Measurements from ENCODE around the gene LRRC46.

The LRRC46 gene

GRCh38 chr17:47879776-47880454 lies 48.4 kb downstream of the LRRC46 start:
- Histone ChIP-seq H2AFZ (ENCODE audit: low read depth) (no peak overlapping the region), H3K36me3 (ENCODE audit: insufficient read depth) (no peaks in the 10 kb centered on the region), H3K4me2 (no peak overlapping the region), H3K9ac (no peak overlapping the region), H3K27me3 (ENCODE audit: insufficient read depth, low read depth) (peaks cover 77% of the 10 kb centered on the region), H4K20me1 (ENCODE audit: insufficient read depth) (no peaks in the 10 kb centered on the region), H3K4me3 (IDR thresholded peaks at IDR 0.05; ENCODE audit: insufficient read depth, low read depth, low read length) (no peak overlapping the region), H3K27ac (no peak overlapping the region), H3K79me2 (ENCODE audit: insufficient read depth, low read depth) (no peaks in the 10 kb centered on the region), H3K4me1 (ENCODE audit: low read depth, poor library complexity, severe bottlenecking) (no peaks in the 10 kb centered on the region)
- TF ChIP-seq CTCF (conservative IDR thresholded peaks at IDR 0.05; ENCODE audit: low read depth, low read length): no peak

GRCh38 chr17:47882247-47882646 lies 50.8 kb downstream of the LRRC46 start:
- Histone ChIP-seq H3K4me1 (ENCODE audit: low read depth, poor library complexity, severe bottlenecking) (no peaks in the 10 kb centered on the region), H3K79me2 (ENCODE audit: insufficient read depth, low read depth) (no peaks in the 10 kb centered on the region), H2AFZ (ENCODE audit: low read depth) (no peak overlapping the region), H3K36me3 (ENCODE audit: insufficient read depth) (no peaks in the 10 kb centered on the region), H3K27ac (no peak overlapping the region), H3K27me3 (ENCODE audit: insufficient read depth, low read depth) (peaks cover 59% of the 10 kb centered on the region), H3K4me2 (no peak overlapping the region), H3K9ac (no peak overlapping the region), H4K20me1 (ENCODE audit: insufficient read depth) (no peaks in the 10 kb centered on the region), H3K4me3 (IDR thresholded peaks at IDR 0.05; ENCODE audit: insufficient read depth, low read depth, low read length) (no peak overlapping the region)
- TF ChIP-seq CTCF (conservative IDR thresholded peaks at IDR 0.05; ENCODE audit: low read depth, low read length): no peak

GRCh38 chr17:47882695-47883588 lies 51.5 kb downstream of the LRRC46 start:
- Histone ChIP-seq H3K4me3 (IDR thresholded peaks at IDR 0.05; ENCODE audit: insufficient read depth, low read depth, low read length) (no peak overlapping the region), H3K4me2 (no peak overlapping the region), H2AFZ (ENCODE audit: low read depth) (no peak overlapping the region), H3K9ac (no peak overlapping the region), H3K27ac (no peak overlapping the region), H3K4me1 (ENCODE audit: low read depth, poor library complexity, severe bottlenecking) (no peaks in the 10 kb centered on the region), H3K27me3 (ENCODE audit: insufficient read depth, low read depth) (peaks cover 52% of the 10 kb centered on the region), H4K20me1 (ENCODE audit: insufficient read depth) (no peaks in the 10 kb centered on the region), H3K79me2 (ENCODE audit: insufficient read depth, low read depth) (no peaks in the 10 kb centered on the region), H3K36me3 (ENCODE audit: insufficient read depth) (no peaks in the 10 kb centered on the region)
- no peak for TF ChIP-seq CTCF (conservative IDR thresholded peaks at IDR 0.05; ENCODE audit: low read depth, low read length)

GRCh38 chr17:47883589-47884426 lies 52.3 kb downstream of the LRRC46 start:
- no peak overlapping the region for H2AFZ ChIP-seq (ENCODE audit: low read depth)
- no peaks in the 10 kb centered on the region for H3K4me1 ChIP-seq (ENCODE audit: low read depth, poor library complexity, severe bottlenecking)
- H3K9ac ChIP-seq: no peak overlapping the region
- no peak for TF ChIP-seq CTCF (conservative IDR thresholded peaks at IDR 0.05; ENCODE audit: low read depth, low read length)
- peaks cover 44% of the 10 kb centered on the region for H3K27me3 ChIP-seq (ENCODE audit: insufficient read depth, low read depth)
- H4K20me1 ChIP-seq (ENCODE audit: insufficient read depth): no peaks in the 10 kb centered on the region
- H3K27ac ChIP-seq: no peak overlapping the region
- H3K79me2 ChIP-seq (ENCODE audit: insufficient read depth, low read depth): no peaks in the 10 kb centered on the region
- no peaks in the 10 kb centered on the region for H3K36me3 ChIP-seq (ENCODE audit: insufficient read depth)
- no peak overlapping the region for H3K4me3 ChIP-seq (IDR thresholded peaks at IDR 0.05; ENCODE audit: insufficient read depth, low read depth, low read length)
- no peak overlapping the region for H3K4me2 ChIP-seq
